Natural killer cell (primary cell): Measurements from ENCODE around the gene GCN1. TPM values are rescaled to one million over a fixed set of nuclear protein-coding genes. Genes with fewer than 3 reads are reported as not detected.
A peak's percentile ranks its signal among the peaks of the same experiment; 100 is the strongest.

ENCODE experiments used
- ATAC-seq, 3 donors: fragments of 150-1000 bp in 2 of 3; fragments of 200-7000 bp in 1 of 3; cut with Tn5 transposase; 1 replicate in 1 of 3; 2 replicates in 2 of 3; pipeline ENCODE4 v1.10.0; 2021; ENCODE audit warnings: mild to moderate bottlenecking in 2 of 3, moderate library complexity in 2 of 3
- DNase-seq, 2 donors: peaks; one replicate each; pipeline versions ENCODE4 v3.0.0 to v3.0.0-alpha.2; 2013 to 2021; ENCODE audit warnings: mixed read lengths in 1 of 2
- H3K27ac ChIP-seq: one replicate; pipeline ENCODE4 v1.5.1; 2013; ENCODE audit warnings: mild to moderate bottlenecking, low read length
- H3K27me3 ChIP-seq: one replicate; pipeline ENCODE4 v1.6.1; 2013; ENCODE audit warnings: low read length; ENCODE audit not compliant: control insufficient read depth, insufficient read depth
- H3K36me3 ChIP-seq: one replicate; pipeline ENCODE4 v1.6.1; 2013; ENCODE audit warnings: low read length; ENCODE audit not compliant: control insufficient read depth, insufficient read depth
- H3K4me1 ChIP-seq: one replicate; pipeline ENCODE4 v1.6.1; 2013; ENCODE audit warnings: low read length; ENCODE audit not compliant: control insufficient read depth, insufficient read depth
- H3K4me3 ChIP-seq: one replicate; pipeline ENCODE4 v1.5.1; 2013; ENCODE audit warnings: low read length
- H3K9me3 ChIP-seq: one replicate; pipeline ENCODE4 v1.6.1; 2013; ENCODE audit warnings: low read length; ENCODE audit not compliant: control insufficient read depth, insufficient read depth
- H3K27ac Mint-ChIP-seq, 2 donors: one replicate each; pipeline ENCODE4 v1.8.0; 2022; ENCODE audit warnings: mild to moderate bottlenecking in 2 of 2, mixed read lengths in 2 of 2, moderate library complexity in 1 of 2
- H3K27me3 Mint-ChIP-seq, 2 donors: one replicate each; pipeline ENCODE4 v1.8.0; 2022; ENCODE audit warnings: low read depth in 2 of 2, mixed read lengths in 2 of 2
- H3K36me3 Mint-ChIP-seq: one replicate; pipeline ENCODE4 v1.8.0; 2022; ENCODE audit warnings: mixed read lengths
- H3K4me1 Mint-ChIP-seq, 2 donors: one replicate each; pipeline ENCODE4 v1.8.0; 2022; ENCODE audit warnings: mixed read lengths in 2 of 2
- H3K4me3 Mint-ChIP-seq: one replicate; pipeline ENCODE4 v1.8.0; 2022; ENCODE audit warnings: mild to moderate bottlenecking, moderate library complexity, mixed read lengths
- H3K9me3 Mint-ChIP-seq, 2 donors: one replicate each; pipeline ENCODE4 v1.8.0; 2022; ENCODE audit warnings: mixed read lengths in 2 of 2
- CTCF ChIP-seq: fragments of 200-600 bp; IDR thresholded peaks from one replicate; pipeline ENCODE4 v1.8.0; 2022; ENCODE audit warnings: antibody characterized with exemption
- WGBS: methylation state at CpG from one replicate; pipeline ENCODE4 v1.1.7; 2013; ENCODE audit warnings: missing lambda C conversion rate; ENCODE audit not compliant: insufficient coverage; 5-methylcytosine and 5-hydroxymethylcytosine counted together
- intact Hi-C: fragments of 100-400 bp; cut with micrococcal nuclease; formaldehyde crosslinking; loops from one replicate; pipeline ENCODE4 v1.14.2; 2022
- total RNA-seq, 4 donors: library from RNA; stranded (reverse); fragments of 120-200 nt in 1 of 4; gene quantifications; one replicate each; pipeline versions ENCODE4 v1.2.3 to v1.2.4, GENCODE V29; 2013 to 2022

The GCN1 gene
- total RNA-seq, 3 donors from 2014 or later (not counting 1 experiment from before 2014, with no cell fraction given), result 119 to 141 (median 120) TPM

GRCh38 chr12:120235369-120236323, 41.1 kb upstream of the GCN1 start:
- WGBS, result 72% methylated on average over 18 of the region's 18 CpGs
- Histone ChIP-seq H3K4me1 (peaks cover 100% of the 10 kb centered on the region), H3K4me3 (no peak overlapping the region), H3K9me3 (no peaks in the 10 kb centered on the region), H3K27ac (peak overlapping the region; percentile 54), H3K27me3 (no peaks in the 10 kb centered on the region), H3K36me3 (no peaks in the 10 kb centered on the region)
- no peaks in the 10 kb centered on the region for H3K27me3 Mint-ChIP-seq
- H3K4me1 Mint-ChIP-seq, result peaks cover 82 to 89% of the 10 kb centered on the region in 2 donors
- DNase-seq, result peak; percentile 43 to 49
- peak overlapping the region; percentile 76 to 84 for H3K27ac Mint-ChIP-seq
- no peaks in the 10 kb centered on the region for H3K36me3 Mint-ChIP-seq
- ATAC-seq, result peak; percentile 52 to 70 (median 63)
- peak overlapping the region; percentile 87 for H3K4me3 Mint-ChIP-seq
- no peaks in the 10 kb centered on the region for H3K9me3 Mint-ChIP-seq
- intact Hi-C loops, result loop anchor here (1.0 kb wide), 1 partner anchor 27 kb away; no protein-coding TSS in a partner anchor
- peak; percentile 9 for TF ChIP-seq CTCF

GRCh38 chr12:120234643-120235368, 40.3 kb upstream of the GCN1 start:
- Histone ChIP-seq H3K4me3 (no peak overlapping the region), H3K27me3 (no peaks in the 10 kb centered on the region), H3K9me3 (no peaks in the 10 kb centered on the region), H3K27ac (peak overlapping the region; percentile 54), H3K36me3 (no peaks in the 10 kb centered on the region), H3K4me1 (peaks cover 100% of the 10 kb centered on the region)
- intact Hi-C loops, result no loop called here
- Mint-ChIP-seq H3K9me3 (no peaks in the 10 kb centered on the region), H3K4me3 (peak overlapping the region; percentile 90), H3K36me3 (no peaks in the 10 kb centered on the region), H3K27me3 (no peaks in the 10 kb centered on the region), H3K4me1 (peaks cover 78 to 88% of the 10 kb centered on the region in 2 donors), H3K27ac (peak overlapping the region; percentile 76 to 84)
- WGBS, result 64% methylated on average over 13 of the region's 13 CpGs
- peak in 1 of 2 donors; percentile 38 for DNase-seq
- ATAC-seq, result no peak
- no peak for TF ChIP-seq CTCF

GRCh38 chr12:120231316-120232011, 36.9 kb upstream of the GCN1 start:
- WGBS, result 13% methylated on average over 2 of the region's 3 CpGs
- peak overlapping the region; percentile 90 for H3K4me3 Mint-ChIP-seq
- Histone ChIP-seq H3K27ac (peak overlapping the region; percentile 73), H3K4me1 (peaks cover 98% of the 10 kb centered on the region), H3K9me3 (no peaks in the 10 kb centered on the region), H3K27me3 (no peaks in the 10 kb centered on the region), H3K4me3 (no peak overlapping the region), H3K36me3 (peaks cover 4% of the 10 kb centered on the region)
- intact Hi-C loops, result loop anchor here (2.0 kb wide), 1 partner anchor 21 kb away; no protein-coding TSS in a partner anchor
- TF ChIP-seq CTCF, result no peak
- ATAC-seq (peak; percentile 52 to 63 (median 63)), DNase-seq (peak; percentile 62 to 76)
- peak overlapping the region; percentile 76 to 84 for H3K27ac Mint-ChIP-seq
- peaks cover 92 to 96% of the 10 kb centered on the region in 2 donors for H3K4me1 Mint-ChIP-seq
- no peaks in the 10 kb centered on the region for H3K27me3 Mint-ChIP-seq
- no peaks in the 10 kb centered on the region for H3K9me3 Mint-ChIP-seq
- no peaks in the 10 kb centered on the region for H3K36me3 Mint-ChIP-seq
